Esophagus squamous epithelium (tissue), 5 donors: ENCODE data around the gene PFDN4. TPM values are rescaled to one million over a fixed set of nuclear protein-coding genes. Genes with fewer than 3 reads are reported as not detected.

Experiments
- DNase-seq: peaks from one replicate; lab custom pipeline; 2025; lab: John Stamatoyannopoulos, UW
- H3K27ac ChIP-seq, 4 donors: fragments of 200-600 bp; sonication (generic); one replicate each; pipeline ENCODE4 v1.5.1; 2016 to 2019; ENCODE audit warnings: mild to moderate bottlenecking in 1 of 4
- H3K27me3 ChIP-seq, 4 donors: fragments of 200-600 bp; sonication (generic); 1 replicate in 3 of 4; 2 replicates in 1 of 4; pipeline versions ENCODE4 v1.5.1 to v1.6.0; 2017 to 2021; ENCODE audit warnings: antibody characterized with exemption in 1 of 4
- H3K36me3 ChIP-seq, 3 donors: fragments of 200-600 bp; sonication (generic); one replicate each; pipeline ENCODE4 v1.5.1; 2016 to 2019
- H3K4me1 ChIP-seq, 3 donors: fragments of 200-600 bp; sonication (generic); one replicate each; pipeline ENCODE4 v1.5.1; 2017 to 2019
- H3K4me3 ChIP-seq, 4 donors: fragments of 200-600 bp; sonication (generic); 1 replicate in 3 of 4; 2 replicates in 1 of 4; pipeline ENCODE4 v1.5.1; 2016 to 2019; ENCODE audit warnings: mild to moderate bottlenecking in 2 of 4, moderate library complexity in 1 of 4
- H3K9me3 ChIP-seq, 3 donors: fragments of 200-600 bp; sonication (generic); one replicate each; pipeline ENCODE4 v1.5.1; 2016 to 2019
- POLR2A ChIP-seq, 4 donors: fragments of 450-650 bp; IDR thresholded peaks; one replicate each; pipeline ENCODE4 v1.6.1; 2017; ENCODE audit warnings: antibody characterized with exemption in 4 of 4, mild to moderate bottlenecking in 4 of 4, moderate library complexity in 3 of 4
- WGBS, 2 donors: methylation state at CpG; one replicate each; pipeline ENCODE4 v1.1.5; 2018; 5-methylcytosine and 5-hydroxymethylcytosine counted together
- intact Hi-C: fragments of 100-400 bp; cut with DNase I; formaldehyde crosslinking; loops from one replicate; pipeline ENCODE4 v1.15.0; 2022
- total RNA-seq, 4 donors: library from RNA; depleted of rRNA; stranded (reverse); fragments of >200 nt; gene quantifications; one replicate each; pipeline ENCODE4 v1.1.0, GENCODE V29; 2016
- TF ChIP-seq, protein P1 (sequence below), 6 experiments: fragments of 450-650 bp in 4 of 6; fragments of 200-600 bp in 2 of 6; sonication (generic) in 2 of 6; IDR thresholded peaks; one replicate each; pipeline ENCODE4 v1.5.1; 2016 to 2019; ENCODE audit warnings: antibody characterized with exemption in 6 of 6, mild to moderate bottlenecking in 4 of 6, moderate library complexity in 4 of 6
- donor health status: DM: yes; HTN: yes; CAD: no.

Gene PFDN4
- total RNA-seq, 4 donors from 2014 or later: 39.0 to 68.9 (median 46.4) TPM

DNA sequence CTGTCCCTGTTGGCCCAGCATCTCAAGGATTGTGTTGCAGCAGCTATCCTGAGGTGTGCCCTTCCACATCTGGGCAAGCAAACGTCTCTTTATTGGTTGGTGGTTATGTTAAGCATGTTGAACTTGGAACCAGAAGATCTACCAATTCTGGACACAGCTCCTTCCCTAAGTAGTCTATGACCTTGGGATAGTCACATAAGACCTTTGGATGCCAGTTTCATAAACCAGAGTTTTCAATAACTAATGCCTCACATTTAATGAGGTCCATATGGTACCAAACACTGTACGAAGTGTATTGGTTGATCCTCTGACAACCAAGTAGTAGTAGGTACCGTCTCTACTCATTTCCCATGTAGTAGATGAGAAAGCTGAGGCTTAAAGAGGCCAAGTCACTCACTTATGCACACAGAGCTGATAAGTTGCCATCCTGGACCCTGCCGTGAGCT is 37.8 kb upstream of the PFDN4 start:
- 66 to 68% methylated on average over 2 to 4 of the region's 4 CpGs for WGBS, 2 donors
- no peaks in the 10 kb centered on the region for H3K9me3 ChIP-seq
- no peak overlapping the region for H3K4me3 ChIP-seq
- intact Hi-C loops: no loop called here
- H3K36me3 ChIP-seq: no peaks in the 10 kb centered on the region
- no peak for DNase-seq
- no peak overlapping the region for H3K27ac ChIP-seq
- peaks cover 0 to 77% (median 2%) of the 10 kb centered on the region in 4 donors for H3K27me3 ChIP-seq
- TF ChIP-seq, protein P1, sequence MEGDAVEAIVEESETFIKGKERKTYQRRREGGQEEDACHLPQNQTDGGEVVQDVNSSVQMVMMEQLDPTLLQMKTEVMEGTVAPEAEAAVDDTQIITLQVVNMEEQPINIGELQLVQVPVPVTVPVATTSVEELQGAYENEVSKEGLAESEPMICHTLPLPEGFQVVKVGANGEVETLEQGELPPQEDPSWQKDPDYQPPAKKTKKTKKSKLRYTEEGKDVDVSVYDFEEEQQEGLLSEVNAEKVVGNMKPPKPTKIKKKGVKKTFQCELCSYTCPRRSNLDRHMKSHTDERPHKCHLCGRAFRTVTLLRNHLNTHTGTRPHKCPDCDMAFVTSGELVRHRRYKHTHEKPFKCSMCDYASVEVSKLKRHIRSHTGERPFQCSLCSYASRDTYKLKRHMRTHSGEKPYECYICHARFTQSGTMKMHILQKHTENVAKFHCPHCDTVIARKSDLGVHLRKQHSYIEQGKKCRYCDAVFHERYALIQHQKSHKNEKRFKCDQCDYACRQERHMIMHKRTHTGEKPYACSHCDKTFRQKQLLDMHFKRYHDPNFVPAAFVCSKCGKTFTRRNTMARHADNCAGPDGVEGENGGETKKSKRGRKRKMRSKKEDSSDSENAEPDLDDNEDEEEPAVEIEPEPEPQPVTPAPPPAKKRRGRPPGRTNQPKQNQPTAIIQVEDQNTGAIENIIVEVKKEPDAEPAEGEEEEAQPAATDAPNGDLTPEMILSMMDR (IDR thresholded peaks at IDR 0.05): no peak
- TF ChIP-seq POLR2A (IDR thresholded peaks at IDR 0.05): no peak
- H3K4me1 ChIP-seq: peaks cover 16 to 27% (median 17%) of the 10 kb centered on the region in 3 donors

DNA sequence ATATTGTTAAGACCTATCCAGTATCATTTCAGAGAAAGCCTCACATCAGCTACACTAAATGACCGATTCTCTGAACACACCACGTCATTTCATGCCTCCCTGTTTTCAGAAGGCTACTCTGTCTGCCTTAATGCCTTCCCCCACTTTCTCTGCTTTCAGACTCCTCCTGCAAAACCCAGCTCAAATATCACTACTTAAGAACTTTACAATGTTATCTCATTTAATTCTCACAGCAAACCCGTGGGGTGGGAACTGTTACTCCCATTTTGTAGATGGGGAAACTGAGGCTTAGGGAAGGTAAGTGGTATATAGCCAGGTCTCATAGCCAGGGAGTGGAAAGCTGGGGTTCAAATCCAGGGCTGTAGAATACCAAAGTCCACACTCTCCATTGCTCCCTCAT is 36.9 kb upstream of the PFDN4 start:
- peaks cover 16 to 34% (median 17%) of the 10 kb centered on the region in 3 donors for H3K4me1 ChIP-seq
- DNase-seq: no peak
- H3K36me3 ChIP-seq: no peaks in the 10 kb centered on the region
- no peak overlapping the region for H3K27ac ChIP-seq
- no peak for TF ChIP-seq POLR2A (IDR thresholded peaks at IDR 0.05)
- TF ChIP-seq, protein P1 (IDR thresholded peaks at IDR 0.05): no peak
- H3K4me3 ChIP-seq: no peak overlapping the region
- 56 to 69% methylated on average over 3 of the region's 3 CpGs for WGBS, 2 donors
- H3K27me3 ChIP-seq: peaks cover 0 to 87% (median 2%) of the 10 kb centered on the region in 4 donors
- H3K9me3 ChIP-seq: no peaks in the 10 kb centered on the region
- intact Hi-C loops: no loop called here

DNA sequence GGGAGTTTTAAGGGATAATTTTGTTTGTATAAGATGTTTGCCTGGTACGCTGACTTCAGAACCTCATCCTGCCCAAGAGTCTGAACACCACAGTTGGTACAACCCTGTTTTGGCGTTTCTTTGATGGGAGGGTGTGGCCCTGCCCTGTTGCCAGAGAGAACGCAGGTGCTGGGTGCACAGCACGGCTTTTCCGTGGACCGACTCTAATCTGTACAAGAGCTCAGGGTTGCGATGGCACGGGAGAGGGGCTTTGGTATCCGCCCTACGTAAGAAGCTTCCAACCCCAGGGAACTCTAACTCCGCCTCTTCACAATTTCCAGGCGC is 35.4 kb upstream of the PFDN4 start:
- H3K4me3 ChIP-seq: peak overlapping the region; percentile 19 to 59 (median 36)
- peaks cover 0 to 95% (median 2%) of the 10 kb centered on the region in 4 donors for H3K27me3 ChIP-seq
- intact Hi-C loops: no loop called here
- no peaks in the 10 kb centered on the region for H3K36me3 ChIP-seq
- H3K27ac ChIP-seq: no peak overlapping the region
- WGBS, 2 donors: 13% methylated on average over 11 of the region's 12 CpGs; no CpG with 5 or more reads in 1 of the 2 donors
- H3K4me1 ChIP-seq: peaks cover 16 to 34% (median 17%) of the 10 kb centered on the region in 3 donors
- DNase-seq: no peak
- TF ChIP-seq POLR2A (IDR thresholded peaks at IDR 0.05): no peak
- TF ChIP-seq, protein P1 (IDR thresholded peaks at IDR 0.05): no peak
- H3K9me3 ChIP-seq: no peaks in the 10 kb centered on the region

DNA sequence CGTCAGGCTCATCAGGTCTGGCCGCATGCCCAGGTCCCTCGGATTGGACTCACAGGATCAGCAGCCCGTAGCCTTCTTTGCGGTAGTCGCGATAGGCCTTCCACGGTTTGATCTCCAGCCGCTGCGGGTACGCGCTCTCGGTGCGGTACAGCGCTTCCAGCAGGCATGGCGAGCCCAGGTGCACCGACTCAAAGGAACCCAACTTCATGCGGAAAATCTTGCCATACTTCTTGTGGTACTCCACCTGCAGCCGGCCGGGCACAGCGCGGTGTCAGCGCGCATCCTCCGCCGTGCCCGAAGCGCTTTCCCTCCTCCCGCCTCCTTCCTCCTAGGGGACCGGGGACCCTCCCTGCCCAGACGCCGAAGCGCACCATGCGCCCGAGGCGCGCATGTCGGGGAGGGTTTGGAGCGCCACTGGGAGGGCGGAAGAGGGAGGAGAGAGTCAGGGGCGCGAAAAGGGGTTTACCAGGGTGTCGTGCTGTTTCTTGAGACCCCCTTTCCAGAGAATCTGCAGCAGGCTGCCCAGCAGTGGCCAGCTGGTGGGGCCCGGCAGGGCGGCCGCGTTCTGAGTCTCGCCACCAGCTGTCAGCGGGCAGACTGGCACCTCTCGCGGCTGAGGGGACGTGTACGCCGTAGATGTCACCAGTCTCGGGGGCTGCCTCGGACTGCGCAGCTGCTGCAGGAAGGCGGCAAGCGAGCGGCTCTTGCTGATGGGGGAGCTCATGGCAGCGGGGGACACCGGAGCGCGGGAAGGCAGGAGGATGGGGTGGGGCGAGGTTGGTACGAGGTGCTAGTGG is 34.8 kb upstream of the PFDN4 start:
- Histone ChIP-seq H3K4me3 (peak overlapping the region; percentile 19 to 59 (median 36)), H3K4me1 (peaks cover 16 to 34% (median 17%) of the 10 kb centered on the region in 3 donors), H3K36me3 (no peaks in the 10 kb centered on the region), H3K27ac (peak overlapping the region in 1 of 4 donors; percentile 9), H3K9me3 (no peaks in the 10 kb centered on the region), H3K27me3 (peaks cover 0 to 92% (median 2%) of the 10 kb centered on the region in 4 donors)
- TF ChIP-seq POLR2A (IDR thresholded peaks at IDR 0.05): no peak
- TF ChIP-seq, protein P1 (IDR thresholded peaks at IDR 0.05): no peak
- intact Hi-C loops: no loop called here
- DNase-seq: no peak
- WGBS, 2 donors: 1 to 2% methylated on average over 24 to 25 of the region's 66 CpGs
